Glutamatergic neuron (in vitro differentiated cells): Measurements from ENCODE around the gene TOM1L2. TPM values are rescaled to one million over a fixed set of nuclear protein-coding genes. Genes with fewer than 3 reads are reported as not detected.

Experiments
- DNase-seq: peaks from one replicate; pipeline ENCODE4 v3.0.0; 2022
- H3K27ac Mint-ChIP-seq: one replicate; pipeline ENCODE4 v1.8.0; 2020; ENCODE audit warnings: mild to moderate bottlenecking, mixed read lengths, inconsistent platforms; ENCODE audit not compliant: unreplicated experiment
- H3K27me3 Mint-ChIP-seq: one replicate; pipeline ENCODE4 v1.8.0; 2020; ENCODE audit warnings: mild to moderate bottlenecking, moderate library complexity, mixed read lengths, inconsistent platforms; ENCODE audit not compliant: unreplicated experiment
- H3K36me3 Mint-ChIP-seq: one replicate; pipeline ENCODE4 v1.8.0; 2020; ENCODE audit warnings: mild to moderate bottlenecking, mixed read lengths, inconsistent platforms; ENCODE audit not compliant: unreplicated experiment
- H3K4me1 Mint-ChIP-seq: one replicate; pipeline ENCODE4 v1.8.0; 2020; ENCODE audit warnings: mild to moderate bottlenecking, low read depth, mixed read lengths, inconsistent platforms; ENCODE audit not compliant: unreplicated experiment
- H3K4me3 Mint-ChIP-seq: one replicate; pipeline ENCODE4 v1.8.0; 2020; ENCODE audit warnings: mild to moderate bottlenecking, mixed read lengths, inconsistent platforms; ENCODE audit not compliant: unreplicated experiment
- H3K9me3 Mint-ChIP-seq: one replicate; pipeline ENCODE4 v1.8.0; 2020; ENCODE audit warnings: mild to moderate bottlenecking, moderate library complexity, mixed read lengths, inconsistent platforms; ENCODE audit not compliant: unreplicated experiment
- CTCF ChIP-seq: fragments of 200-600 bp; sonication (generic); IDR thresholded peaks from one replicate; pipeline ENCODE4 v1.5.0; 2021; ENCODE audit not compliant: partially characterized antibody, unreplicated experiment
- total RNA-seq: library from RNA; stranded (reverse); fragmentation: NEBNext Ultra II Directional; extraction: Animal tissue kit (Norgen Biotek cat#: 25700); gene quantifications from one replicate; pipeline ENCODE4 v1.2.1, GENCODE V29; 2021; ENCODE audit not compliant: unreplicated experiment

The TOM1L2 gene
- total RNA-seq, 1 donor from 2014 or later: 62.8 TPM

GRCh38 chr17:17990282-17990681, 18.1 kb upstream of the TOM1L2 start:
- H3K9me3 Mint-ChIP-seq: peaks cover 4% of the 10 kb centered on the region
- H3K27me3 Mint-ChIP-seq: peaks cover 3% of the 10 kb centered on the region
- no peak for TF ChIP-seq CTCF
- H3K4me1 Mint-ChIP-seq: peaks cover 13% of the 10 kb centered on the region
- no peak for DNase-seq
- H3K36me3 Mint-ChIP-seq: no peaks in the 10 kb centered on the region
- no peak overlapping the region for H3K4me3 Mint-ChIP-seq
- H3K27ac Mint-ChIP-seq: no peak overlapping the region

- peaks cover 1% of the 10 kb centered on the region for H3K9me3 Mint-ChIP-seq
- H3K36me3 Mint-ChIP-seq: no peaks in the 10 kb centered on the region
- no peak for TF ChIP-seq CTCF
- H3K4me1 Mint-ChIP-seq: peaks cover 10% of the 10 kb centered on the region
- H3K27me3 Mint-ChIP-seq: peaks cover 3% of the 10 kb centered on the region
- H3K4me3 Mint-ChIP-seq: no peak overlapping the region
- DNase-seq: no peak
- H3K27ac Mint-ChIP-seq: no peak overlapping the region
Measured at GRCh38 chr17:17989618-17990017, 17.4 kb upstream of the TOM1L2 start.

- H3K9me3 Mint-ChIP-seq: peaks cover 1% of the 10 kb centered on the region
- peaks cover 3% of the 10 kb centered on the region for H3K27me3 Mint-ChIP-seq
- no peak for DNase-seq
- H3K4me3 Mint-ChIP-seq: no peak overlapping the region
- no peak for TF ChIP-seq CTCF
- H3K27ac Mint-ChIP-seq: no peak overlapping the region
- peaks cover 8% of the 10 kb centered on the region for H3K4me1 Mint-ChIP-seq
- H3K36me3 Mint-ChIP-seq: no peaks in the 10 kb centered on the region
Measured at GRCh38 chr17:17989081-17989480, 16.9 kb upstream of the TOM1L2 start.

GRCh38 chr17:17988427-17988945, 16.3 kb upstream of the TOM1L2 start:
- no peak for TF ChIP-seq CTCF
- Mint-ChIP-seq H3K4me1 (peaks cover 8% of the 10 kb centered on the region), H3K4me3 (no peak overlapping the region), H3K27ac (no peak overlapping the region), H3K36me3 (no peaks in the 10 kb centered on the region), H3K27me3 (peaks cover 3% of the 10 kb centered on the region), H3K9me3 (peaks cover 1% of the 10 kb centered on the region)
- DNase-seq: no peak

- H3K4me3 Mint-ChIP-seq: no peak overlapping the region
- H3K36me3 Mint-ChIP-seq: no peaks in the 10 kb centered on the region
- peaks cover 1% of the 10 kb centered on the region for H3K9me3 Mint-ChIP-seq
- H3K4me1 Mint-ChIP-seq: peaks cover 8% of the 10 kb centered on the region
- DNase-seq: no peak
- TF ChIP-seq CTCF: no peak
- H3K27ac Mint-ChIP-seq: no peak overlapping the region
- H3K27me3 Mint-ChIP-seq: peaks cover 3% of the 10 kb centered on the region
Measured at GRCh38 chr17:17987901-17988300, 15.7 kb upstream of the TOM1L2 start.
